GM12873 (cell line): ENCODE results near the gene MYH10.

Experiments used
- CTCF ChIP-seq: IDR thresholded peaks from 2 replicates; pipeline ENCODE4 v1.5.1; 2012; ENCODE audit warnings: low read depth, mild to moderate bottlenecking, moderate library complexity, low read length, control low read depth; ENCODE audit not compliant: insufficient read depth; ENCODE audit errors: missing control alignments

Gene MYH10

DNA sequence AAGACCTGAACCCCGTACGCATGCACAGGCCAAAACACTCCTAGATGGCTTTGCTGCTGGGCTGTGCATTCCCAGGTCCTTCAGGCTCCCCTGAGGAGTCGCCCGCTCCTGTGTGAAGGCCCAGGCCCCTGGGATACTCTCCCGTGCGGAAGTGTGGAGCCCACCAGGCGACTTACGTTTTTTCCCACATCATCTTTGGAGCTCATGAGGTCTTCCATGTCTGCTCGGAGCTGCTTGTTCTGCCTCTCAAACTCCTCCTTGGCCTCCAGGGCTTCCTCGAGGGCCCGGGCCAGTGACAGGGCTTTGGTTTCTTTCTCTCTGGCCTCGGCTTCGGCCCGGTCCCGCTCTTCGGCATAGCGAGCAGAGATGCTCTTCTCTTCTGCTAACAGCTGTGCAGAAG lies 138.4 kb downstream of the MYH10 start:
- TF ChIP-seq CTCF = no peak

DNA sequence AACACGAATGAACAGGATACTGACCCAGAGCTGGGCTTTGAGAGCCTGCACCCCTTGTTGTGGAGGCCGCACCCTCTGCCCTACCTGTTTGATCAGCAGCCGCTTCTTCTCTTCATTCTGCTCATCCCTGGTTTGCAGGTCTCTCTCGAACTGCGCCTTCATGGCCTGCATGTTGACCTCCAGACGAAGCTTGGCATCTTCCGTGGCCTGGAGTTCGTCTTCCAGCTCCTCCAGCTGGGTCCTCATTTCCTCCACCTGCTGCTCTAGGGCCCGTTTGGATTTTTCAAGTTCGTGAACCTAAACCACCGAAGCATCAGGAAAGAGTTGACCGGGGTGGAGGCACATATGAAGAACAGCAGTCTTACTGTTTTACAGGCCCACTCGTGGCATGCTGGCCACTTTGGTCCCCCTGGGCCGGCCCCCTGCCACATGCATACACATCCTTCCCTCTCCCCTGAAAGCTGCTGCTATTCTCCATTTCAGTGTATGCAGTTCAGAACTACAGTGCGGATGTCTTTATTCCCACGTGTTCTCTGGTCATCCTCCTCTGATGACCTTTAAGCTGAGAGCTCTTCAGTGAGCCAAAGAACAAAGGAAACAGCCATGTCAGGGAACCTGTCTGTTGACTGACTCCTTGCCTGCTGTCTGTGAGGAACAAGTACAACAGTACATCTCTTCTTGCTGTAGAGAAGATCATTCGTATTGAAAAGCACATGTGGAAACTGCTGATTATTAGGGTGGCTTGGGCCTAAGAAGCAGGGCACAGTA lies 140.1 kb downstream of the MYH10 start:
- TF ChIP-seq CTCF = no peak

GRCh38 chr17:8489841-8490240 lies 140.7 kb downstream of the MYH10 start:
- no peak for TF ChIP-seq CTCF

DNA sequence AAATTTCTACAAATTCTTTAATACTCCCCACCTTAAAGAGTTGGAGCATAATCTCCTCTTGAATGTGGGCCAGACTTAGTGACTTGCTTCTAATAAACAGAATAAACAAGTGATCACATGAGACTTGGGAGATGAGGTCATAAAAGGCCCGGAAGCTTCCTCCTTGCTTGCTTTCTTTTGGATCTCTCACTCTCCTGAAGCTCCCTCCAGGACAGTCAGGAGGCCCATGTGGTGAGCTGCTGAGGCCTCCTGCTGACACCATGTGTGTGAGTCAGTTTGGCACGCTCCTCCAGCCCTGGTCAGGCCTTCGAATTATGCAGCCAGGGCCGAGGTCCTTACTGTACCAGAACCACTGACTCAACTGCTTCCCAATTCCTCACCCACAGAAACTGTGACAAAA lies 141.6 kb downstream of the MYH10 start:
- TF ChIP-seq CTCF = no peak

DNA sequence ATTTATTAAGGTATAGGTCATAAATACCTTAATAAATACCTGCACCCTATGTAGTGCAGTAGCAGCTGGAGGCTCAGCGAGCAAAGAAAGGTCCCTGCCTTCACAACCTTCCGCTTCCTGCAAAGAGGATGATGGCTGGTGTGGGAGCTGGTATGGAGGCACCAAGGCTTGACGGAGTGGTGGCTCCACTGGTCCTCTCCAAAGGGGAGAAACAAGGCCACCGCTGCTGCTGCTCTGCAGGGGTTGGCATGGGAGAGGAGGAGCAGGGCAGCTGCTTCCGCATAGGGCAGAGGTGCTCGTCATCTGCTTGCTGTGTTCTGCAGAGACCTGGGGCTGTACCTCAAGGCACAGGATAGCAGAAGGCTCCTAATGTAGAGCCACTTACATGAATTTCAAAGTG lies 142.0 kb downstream of the MYH10 start:
- no peak for TF ChIP-seq CTCF

- TF ChIP-seq CTCF = no peak
These were observed 142.8 kb downstream of the MYH10 start for GRCh38 chr17:8487743-8488142.

DNA sequence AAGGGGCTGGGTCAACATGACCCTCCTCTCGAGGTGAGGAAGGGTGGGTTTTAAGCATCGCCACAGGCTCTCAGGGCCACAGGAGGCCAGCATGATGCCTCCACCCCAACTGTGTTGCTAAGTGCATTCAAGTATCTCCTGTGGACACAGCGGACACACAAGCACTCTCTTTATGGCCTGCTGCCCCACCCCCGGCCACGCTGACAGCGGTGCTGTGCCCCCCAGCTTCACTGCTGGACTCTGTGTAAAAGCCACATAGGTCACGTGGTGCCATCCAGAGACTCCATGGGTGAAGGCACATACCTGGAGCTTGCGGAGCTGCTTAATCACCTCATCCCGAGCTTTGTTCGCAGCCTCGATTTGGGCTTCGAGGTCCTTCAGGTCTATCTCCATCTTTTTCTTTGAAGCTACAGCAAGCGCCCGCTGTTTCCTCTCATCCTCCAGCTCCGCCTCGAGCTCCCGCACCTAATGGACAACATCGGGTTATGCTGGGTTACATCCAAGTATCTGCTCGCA lies 143.3 kb downstream of the MYH10 start:
- TF ChIP-seq CTCF = no peak
